Aorta (tissue), 5 donors: ENCODE data around the gene PSAPL1. TPM values are rescaled to one million over a fixed set of nuclear protein-coding genes. Genes with fewer than 3 reads are reported as not detected.

ENCODE experiments used
- ATAC-seq: fragments of 200-7000 bp; cut with Tn5 transposase; one replicate; pipeline ENCODE4 v1.9.1; 2022; ENCODE audit warnings: moderate library complexity; ENCODE audit not compliant: low FRiP score
- DNase-seq, 2 donors: peaks; one replicate each; pipeline ENCODE4 v3.0.0-alpha.2; 2020
- H3K27ac ChIP-seq, 2 donors: one replicate each; pipeline ENCODE4 v1.5.1; 2013; ENCODE audit warnings: low read length in 2 of 2, mild to moderate bottlenecking in 2 of 2, moderate library complexity in 2 of 2, control low read depth in 1 of 2, inconsistent platforms in 1 of 2, low read depth in 1 of 2
- H3K27me3 ChIP-seq, 2 donors: one replicate each; pipeline ENCODE4 v1.6.1; 2013; ENCODE audit warnings: control low read depth in 1 of 2, low read length in 1 of 2, mild to moderate bottlenecking in 1 of 2, moderate library complexity in 1 of 2; ENCODE audit not compliant: insufficient read depth in 2 of 2, control insufficient read depth in 1 of 2
- H3K36me3 ChIP-seq, 2 donors: one replicate each; pipeline ENCODE4 v1.6.1; 2013; ENCODE audit warnings: control low read depth in 1 of 2, low read length in 1 of 2, mild to moderate bottlenecking in 1 of 2; ENCODE audit not compliant: insufficient read depth in 2 of 2, control insufficient read depth in 1 of 2
- H3K4me1 ChIP-seq, 2 donors: one replicate each; pipeline ENCODE4 v1.6.1; 2013; ENCODE audit warnings: low read length in 2 of 2, control low read depth in 1 of 2, mild to moderate bottlenecking in 1 of 2, moderate library complexity in 1 of 2; ENCODE audit not compliant: insufficient read depth in 2 of 2, control insufficient read depth in 1 of 2
- H3K4me3 ChIP-seq, 2 donors: one replicate each; pipeline ENCODE4 v1.5.1; 2013; ENCODE audit warnings: low read length in 2 of 2, control low read depth in 1 of 2, mild to moderate bottlenecking in 1 of 2
- H3K9me3 ChIP-seq: one replicate; pipeline ENCODE4 v1.6.1; 2013; ENCODE audit warnings: mild to moderate bottlenecking, low read length; ENCODE audit not compliant: control insufficient read depth
- WGBS, 2 donors: extraction: QIAGEN DNeasy Blood & Tissue Kit; methylation state at CpG; one replicate each; pipeline ENCODE4 v1.1.7; 2013; 5-methylcytosine and 5-hydroxymethylcytosine counted together
- intact Hi-C, 2 donors: fragments of 100-400 bp; cut with DNase I; formaldehyde crosslinking; loops; one replicate each; pipeline versions ENCODE4 v1.14.2 to v1.15.0; 2022
- polyA plus RNA-seq, 2 donors: library from polyadenylated mRNA; stranded (reverse); fragments of 200-250 nt; gene quantifications; one replicate each; pipeline ENCODE4 v1.2.3, GENCODE V29; 2013
- total RNA-seq, 2 donors: library from RNA; stranded (reverse); fragmentation: NEBNext Ultra II Directional; extraction: Animal tissue kit (Norgen Biotek cat#: 25700); gene quantifications; one replicate each; pipeline ENCODE4 v1.2.1, GENCODE V29; 2021
- donor health status: healthy with polysubstance abuse.
- donor health status: Bipolar disorder and iron deficiency.
- donor health status: DM: no; HTN: no; CAD: no.
- donor health status: DM: no; HTN: no; CAD: no.
- donor health status: DM: yes; HTN: yes; CAD: no.

PSAPL1 gene
- total and polyA plus RNA-seq, 4 donors = not detected

DNA sequence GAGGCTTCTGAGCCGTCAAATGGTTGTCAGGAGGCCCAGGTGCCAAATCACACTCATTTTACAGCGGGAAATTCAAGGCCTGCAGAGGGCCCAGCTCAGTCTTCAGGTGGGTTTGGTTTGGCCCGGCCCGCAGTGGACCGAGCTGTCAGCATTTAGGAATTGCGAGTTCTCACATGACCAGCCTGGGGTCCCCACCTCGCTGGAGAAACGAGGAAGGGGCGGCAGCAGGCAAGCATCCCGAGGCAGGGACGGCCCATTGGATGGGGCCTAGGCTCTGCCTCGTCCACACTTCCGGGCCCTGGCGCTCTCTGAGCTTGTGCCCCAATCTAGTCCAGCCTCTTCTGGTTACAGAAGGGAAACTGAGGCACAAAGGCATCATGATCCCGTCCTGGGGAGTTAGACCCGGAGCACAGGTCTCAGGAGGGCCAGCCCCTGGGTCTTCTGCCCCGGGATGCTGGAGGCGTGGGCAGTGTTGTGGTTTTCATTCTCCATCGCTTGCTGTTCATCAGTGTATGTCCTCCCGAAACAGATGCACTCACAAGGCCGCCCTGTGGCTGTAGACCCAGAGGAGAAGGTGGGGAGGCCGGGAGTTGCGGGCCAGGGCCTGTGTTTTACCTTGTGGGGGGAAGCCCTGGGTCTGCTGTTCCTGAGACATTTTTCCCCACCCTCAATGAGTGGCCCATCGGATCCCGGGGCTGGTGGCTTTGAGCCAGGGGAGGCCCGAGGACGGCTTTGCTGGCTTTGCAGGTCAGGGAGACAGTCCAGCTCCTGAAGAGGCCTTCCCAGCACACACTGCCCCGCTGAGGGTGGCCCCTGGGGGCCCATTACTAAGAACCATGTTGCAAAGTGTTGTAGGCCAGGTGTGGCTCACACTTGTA lies 8.9 kb downstream of the PSAPL1 start:
- H3K27me3 ChIP-seq = no peaks in the 10 kb centered on the region
- 92 to 94% methylated on average over 28 of the region's 28 CpGs for WGBS, 2 donors
- no peak for DNase-seq
- H3K4me3 ChIP-seq = no peak overlapping the region
- H3K9me3 ChIP-seq = no peaks in the 10 kb centered on the region
- ATAC-seq = no peak
- H3K36me3 ChIP-seq = no peaks in the 10 kb centered on the region
- H3K4me1 ChIP-seq = no peaks in the 10 kb centered on the region
- intact Hi-C loops = no loop called here
- no peak overlapping the region for H3K27ac ChIP-seq

DNA sequence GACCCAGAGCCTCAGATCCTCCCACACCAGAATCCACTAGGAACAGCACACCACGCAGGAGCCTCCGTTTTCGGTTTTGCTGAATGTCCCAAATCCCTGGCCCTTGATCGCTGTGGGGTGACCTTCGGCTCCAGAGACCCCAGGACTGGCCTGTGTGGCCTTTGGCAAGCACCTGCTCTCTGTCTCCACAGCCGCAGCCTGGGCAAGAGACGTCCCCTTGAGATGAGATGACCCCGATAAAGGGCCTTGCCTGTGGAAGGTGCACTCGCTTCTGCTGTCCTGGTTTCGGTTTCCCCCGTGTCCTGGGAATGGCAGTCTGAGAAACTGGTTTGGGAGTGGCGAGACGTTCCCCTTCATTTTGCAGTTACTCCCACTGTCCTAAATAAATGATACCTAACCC lies 9.6 kb downstream of the PSAPL1 start:
- intact Hi-C loops = no loop called here
- H3K4me1 ChIP-seq = no peaks in the 10 kb centered on the region
- peak in 1 of 2 donors; percentile 67 for DNase-seq
- H3K27me3 ChIP-seq = no peaks in the 10 kb centered on the region
- H3K4me3 ChIP-seq = no peak overlapping the region
- 94 to 96% methylated on average over 13 of the region's 13 CpGs for WGBS, 2 donors
- no peaks in the 10 kb centered on the region for H3K36me3 ChIP-seq
- H3K9me3 ChIP-seq = no peaks in the 10 kb centered on the region
- ATAC-seq = no peak
- H3K27ac ChIP-seq = no peak overlapping the region

DNA sequence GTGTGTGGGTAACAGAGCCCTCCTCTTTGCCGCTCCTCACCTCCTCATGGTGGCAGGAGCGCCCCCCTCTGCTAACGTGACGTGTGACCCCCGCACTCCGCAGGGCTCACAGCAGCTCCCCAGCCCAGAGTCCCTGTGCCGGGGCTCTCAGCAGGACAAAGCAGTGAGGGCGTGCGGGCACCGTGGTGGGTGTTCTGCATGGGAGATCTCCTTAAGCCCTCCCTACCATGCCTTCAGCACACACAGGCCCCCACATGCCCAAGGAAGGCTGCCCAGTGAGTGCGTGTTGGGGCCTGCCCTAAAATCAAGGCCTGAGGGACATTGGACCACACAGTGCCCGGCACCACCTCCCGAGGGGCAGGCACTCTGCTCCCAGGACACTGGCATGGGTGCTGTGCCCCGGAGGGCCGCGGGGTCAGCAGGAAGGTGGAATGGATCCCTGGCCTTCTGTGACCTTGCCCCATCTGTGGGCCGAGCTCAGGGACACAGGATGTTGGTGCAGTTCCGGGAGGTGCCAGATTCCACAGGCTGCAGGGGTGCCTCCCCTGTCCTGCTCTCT lies 10.1 kb downstream of the PSAPL1 start:
- Histone ChIP-seq H3K36me3 (no peaks in the 10 kb centered on the region), H3K27ac (no peak overlapping the region), H3K4me1 (no peaks in the 10 kb centered on the region), H3K9me3 (no peaks in the 10 kb centered on the region), H3K4me3 (no peak overlapping the region), H3K27me3 (no peaks in the 10 kb centered on the region)
- no peak for ATAC-seq
- intact Hi-C loops = no loop called here
- DNase-seq = peak in 1 of 2 donors; percentile 66
- WGBS, 2 donors = 84 to 89% methylated on average over 18 of the region's 18 CpGs

DNA sequence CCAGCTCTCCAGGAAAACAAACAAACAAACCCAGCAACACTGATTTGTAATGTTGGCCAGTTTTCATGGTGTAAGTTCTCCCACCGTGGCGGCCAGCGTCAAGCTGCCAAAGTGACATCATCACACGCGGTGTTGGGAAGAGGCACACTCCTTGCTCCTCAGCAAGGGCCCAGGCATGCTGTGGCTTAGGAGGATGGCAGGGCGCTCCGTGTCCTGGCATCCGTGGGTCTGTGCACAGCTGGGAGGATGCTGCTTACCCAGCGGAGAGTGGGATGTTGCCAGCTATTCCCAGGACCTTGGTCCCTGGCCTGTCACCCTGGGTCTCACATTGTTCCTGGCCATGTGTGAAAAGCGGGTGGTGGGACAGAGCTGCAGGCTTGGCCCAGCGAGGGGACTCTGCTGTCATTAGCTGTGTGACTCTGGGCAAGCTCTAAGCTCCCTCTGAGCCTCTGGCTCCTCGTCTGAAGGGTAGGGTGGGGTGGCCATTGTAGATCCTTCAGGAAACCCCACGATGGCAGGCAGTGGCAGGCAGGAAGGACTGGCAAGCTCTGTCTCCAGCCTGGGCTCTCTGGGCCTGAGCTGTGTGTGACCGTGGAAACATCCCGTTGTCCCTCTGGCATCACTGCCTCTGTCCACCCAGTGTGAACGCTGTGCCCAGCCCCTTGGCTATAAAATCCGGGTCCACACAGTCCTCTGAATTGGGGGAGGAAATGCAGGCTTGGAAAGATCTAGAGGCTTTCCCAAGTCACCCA lies 10.8 kb downstream of the PSAPL1 start:
- WGBS, 2 donors = 87% methylated on average over 17 of the region's 17 CpGs
- H3K27me3 ChIP-seq = no peaks in the 10 kb centered on the region
- ATAC-seq (no peak), DNase-seq (peak in 1 of 2 donors; percentile 55)
- no peaks in the 10 kb centered on the region for H3K36me3 ChIP-seq
- no peak overlapping the region for H3K27ac ChIP-seq
- H3K4me1 ChIP-seq = no peaks in the 10 kb centered on the region
- no peak overlapping the region for H3K4me3 ChIP-seq
- H3K9me3 ChIP-seq = no peaks in the 10 kb centered on the region
- intact Hi-C loops = no loop called here

DNA sequence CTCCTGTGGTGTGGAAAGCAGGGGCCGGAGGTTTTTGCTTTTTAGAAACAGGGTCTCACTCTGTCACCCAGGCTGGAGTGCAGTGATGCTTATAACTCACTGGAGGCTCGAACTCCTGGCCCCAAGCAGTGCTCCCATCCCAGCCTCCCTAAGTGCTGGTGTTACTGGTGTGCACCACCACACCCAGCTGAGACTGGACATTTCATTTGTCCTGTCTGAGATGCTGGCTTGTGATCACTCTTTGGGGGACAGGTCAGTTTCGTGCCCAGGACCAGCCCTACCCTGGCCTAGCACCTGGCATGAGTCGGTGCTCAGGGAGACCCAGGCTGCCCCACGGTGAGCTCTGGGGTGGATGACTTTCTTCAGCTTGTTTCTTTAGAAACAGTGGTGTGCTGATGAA lies 11.3 kb downstream of the PSAPL1 start:
- Histone ChIP-seq H3K4me3 (no peak overlapping the region), H3K27ac (no peak overlapping the region), H3K9me3 (no peaks in the 10 kb centered on the region), H3K27me3 (no peaks in the 10 kb centered on the region), H3K36me3 (no peaks in the 10 kb centered on the region), H3K4me1 (no peaks in the 10 kb centered on the region)
- 81 to 92% methylated on average over 5 of the region's 5 CpGs for WGBS, 2 donors
- ATAC-seq = no peak
- DNase-seq = no peak
- intact Hi-C loops = no loop called here

DNA sequence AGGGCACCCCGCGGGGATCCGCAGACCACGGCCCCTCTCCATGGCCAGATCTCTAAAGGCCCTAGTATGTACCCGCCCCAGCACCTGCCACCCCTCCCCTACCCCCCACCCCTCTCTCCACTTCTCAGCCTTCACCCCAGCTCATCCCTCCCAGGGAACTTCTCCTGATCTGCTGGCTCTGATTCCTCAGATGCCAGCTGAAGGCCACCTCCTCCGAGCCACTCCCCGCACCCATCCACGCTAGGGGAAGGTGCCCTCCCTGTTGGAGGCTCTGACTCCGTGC lies 11.9 kb downstream of the PSAPL1 start:
- Histone ChIP-seq H3K27ac (no peak overlapping the region), H3K27me3 (no peaks in the 10 kb centered on the region), H3K36me3 (no peaks in the 10 kb centered on the region), H3K4me3 (no peak overlapping the region), H3K9me3 (no peaks in the 10 kb centered on the region), H3K4me1 (no peaks in the 10 kb centered on the region)
- DNase-seq (no peak), ATAC-seq (no peak)
- intact Hi-C loops = no loop called here
- WGBS, 2 donors = 91 to 96% methylated on average over 9 of the region's 9 CpGs

DNA sequence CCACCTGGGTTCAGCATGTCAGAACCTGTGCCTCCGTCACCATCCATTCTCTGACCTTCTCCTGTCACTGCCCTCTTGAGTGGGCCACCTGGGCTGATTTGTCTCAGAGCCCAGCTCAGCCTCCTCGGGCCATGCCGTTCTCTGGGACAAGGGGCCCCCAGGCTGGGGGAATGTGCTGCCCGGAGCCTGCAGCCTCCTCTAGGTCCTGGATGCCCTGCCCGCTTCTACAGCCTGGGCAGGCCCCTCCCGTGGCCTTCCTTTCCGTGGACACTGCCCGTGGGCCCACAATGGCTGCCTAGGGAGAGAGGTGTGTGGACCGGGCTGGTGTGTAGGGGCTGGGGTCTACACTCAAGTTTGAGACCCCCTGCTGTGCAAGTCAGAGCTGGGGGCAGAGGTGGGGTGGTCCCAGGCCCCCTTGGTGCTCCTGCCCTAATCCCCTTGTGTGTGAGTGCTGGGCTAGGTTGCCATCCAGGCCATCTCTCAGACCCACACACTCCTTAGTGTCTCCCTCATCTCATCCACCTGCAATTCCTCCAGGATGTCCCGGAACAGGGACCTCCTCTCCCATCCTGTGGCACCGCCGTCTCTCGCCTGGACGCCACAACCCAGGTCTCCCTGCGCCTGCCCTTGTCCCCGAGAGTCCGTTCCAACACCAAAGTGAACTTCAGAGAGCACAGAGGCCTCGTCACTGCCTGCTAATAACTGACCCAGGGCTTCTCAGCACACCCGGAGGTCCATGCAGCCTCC lies 12.4 kb downstream of the PSAPL1 start:
- Histone ChIP-seq H3K4me1 (no peaks in the 10 kb centered on the region), H3K27ac (no peak overlapping the region), H3K9me3 (no peaks in the 10 kb centered on the region), H3K27me3 (no peaks in the 10 kb centered on the region), H3K36me3 (no peaks in the 10 kb centered on the region), H3K4me3 (no peak overlapping the region)
- WGBS, 2 donors = 89 to 94% methylated on average over 19 of the region's 19 CpGs
- intact Hi-C loops = no loop called here
- ATAC-seq (no peak), DNase-seq (peak in 1 of 2 donors; percentile 58)

DNA sequence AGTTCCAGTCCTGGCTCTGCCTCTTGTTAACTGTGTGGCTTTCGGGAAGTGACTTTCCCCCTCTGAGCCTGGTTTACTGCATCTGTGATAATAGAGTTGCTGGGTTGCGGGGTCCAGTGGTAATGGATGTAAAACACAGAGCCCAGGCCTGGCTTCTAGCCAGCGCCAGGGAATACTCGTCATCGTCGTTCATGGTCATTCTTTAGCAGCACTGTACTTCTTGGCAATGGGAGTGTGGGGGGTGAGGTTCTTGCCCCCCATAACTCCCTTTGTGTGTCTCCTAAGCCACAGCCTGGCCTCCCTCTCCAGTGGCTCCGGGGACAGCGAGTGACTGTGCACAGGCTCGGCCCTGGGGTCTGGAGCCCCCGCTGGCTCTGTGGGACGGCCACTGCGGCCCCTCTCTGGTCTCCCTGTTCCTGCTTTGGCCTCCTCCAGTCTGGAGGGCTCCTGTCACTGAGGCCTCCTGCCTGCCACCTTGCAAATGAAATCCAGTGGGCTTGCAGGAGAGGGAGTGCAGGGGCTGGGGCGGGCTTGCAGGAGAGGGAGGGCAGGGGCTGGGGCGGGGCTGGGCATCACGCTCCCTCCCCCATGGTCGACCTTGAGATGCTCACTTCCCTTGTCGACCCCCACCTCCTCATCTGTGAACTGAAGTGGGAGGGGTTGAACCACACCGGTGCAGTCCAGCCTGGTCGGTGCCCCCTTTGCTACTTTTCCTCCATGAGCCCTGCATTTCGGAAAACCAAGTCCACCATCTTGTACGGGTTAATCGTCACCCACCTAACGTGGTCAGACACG lies 13.2 kb downstream of the PSAPL1 start:
- H3K4me3 ChIP-seq = no peak overlapping the region
- H3K27me3 ChIP-seq = no peaks in the 10 kb centered on the region
- DNase-seq (peak in 1 of 2 donors; percentile 68), ATAC-seq (no peak)
- no peaks in the 10 kb centered on the region for H3K36me3 ChIP-seq
- WGBS, 2 donors = 85 to 86% methylated on average over 24 of the region's 24 CpGs
- no peak overlapping the region for H3K27ac ChIP-seq
- no peaks in the 10 kb centered on the region for H3K4me1 ChIP-seq
- intact Hi-C loops = no loop called here
- H3K9me3 ChIP-seq = no peaks in the 10 kb centered on the region
